Esophagus squamous epithelium (tissue), 5 donors: Measurements from ENCODE around the gene PUS1. TPM values are rescaled to one million over a fixed set of nuclear protein-coding genes. Genes with fewer than 3 reads are reported as not detected.

Experiments used
- DNase-seq: peaks from one replicate; lab custom pipeline; 2025; lab: John Stamatoyannopoulos, UW
- H3K27ac ChIP-seq, 4 donors: fragments of 200-600 bp; sonication (generic); one replicate each; pipeline ENCODE4 v1.5.1; 2016 to 2019; ENCODE audit warnings: mild to moderate bottlenecking in 1 of 4
- H3K27me3 ChIP-seq, 4 donors: fragments of 200-600 bp; sonication (generic); 1 replicate in 3 of 4; 2 replicates in 1 of 4; pipeline versions ENCODE4 v1.5.1 to v1.6.0; 2017 to 2021; ENCODE audit warnings: antibody characterized with exemption in 1 of 4
- H3K36me3 ChIP-seq, 3 donors: fragments of 200-600 bp; sonication (generic); one replicate each; pipeline ENCODE4 v1.5.1; 2016 to 2019
- H3K4me1 ChIP-seq, 3 donors: fragments of 200-600 bp; sonication (generic); one replicate each; pipeline ENCODE4 v1.5.1; 2017 to 2019
- H3K4me3 ChIP-seq, 4 donors: fragments of 200-600 bp; sonication (generic); 1 replicate in 3 of 4; 2 replicates in 1 of 4; pipeline ENCODE4 v1.5.1; 2016 to 2019; ENCODE audit warnings: mild to moderate bottlenecking in 2 of 4, moderate library complexity in 1 of 4
- H3K9me3 ChIP-seq, 3 donors: fragments of 200-600 bp; sonication (generic); one replicate each; pipeline ENCODE4 v1.5.1; 2016 to 2019
- POLR2A ChIP-seq, 4 donors: fragments of 450-650 bp; IDR thresholded peaks; one replicate each; pipeline ENCODE4 v1.6.1; 2017; ENCODE audit warnings: antibody characterized with exemption in 4 of 4, mild to moderate bottlenecking in 4 of 4, moderate library complexity in 3 of 4
- WGBS, 2 donors: methylation state at CpG; one replicate each; pipeline ENCODE4 v1.1.5; 2018; 5-methylcytosine and 5-hydroxymethylcytosine counted together
- intact Hi-C: fragments of 100-400 bp; cut with DNase I; formaldehyde crosslinking; loops from one replicate; pipeline ENCODE4 v1.15.0; 2022
- total RNA-seq, 4 donors: library from RNA; depleted of rRNA; stranded (reverse); fragments of >200 nt; gene quantifications; one replicate each; pipeline ENCODE4 v1.1.0, GENCODE V29; 2016
- TF ChIP-seq, protein P1 (sequence below), 6 experiments: fragments of 450-650 bp in 4 of 6; fragments of 200-600 bp in 2 of 6; sonication (generic) in 2 of 6; IDR thresholded peaks; one replicate each; pipeline ENCODE4 v1.5.1; 2016 to 2019; ENCODE audit warnings: antibody characterized with exemption in 6 of 6, mild to moderate bottlenecking in 4 of 6, moderate library complexity in 4 of 6
- donor health status: DM: yes; HTN: yes; CAD: no.

Gene PUS1
- total RNA-seq, 4 donors from 2014 or later, result 8.1 to 24.2 (median 19.8) TPM

DNA sequence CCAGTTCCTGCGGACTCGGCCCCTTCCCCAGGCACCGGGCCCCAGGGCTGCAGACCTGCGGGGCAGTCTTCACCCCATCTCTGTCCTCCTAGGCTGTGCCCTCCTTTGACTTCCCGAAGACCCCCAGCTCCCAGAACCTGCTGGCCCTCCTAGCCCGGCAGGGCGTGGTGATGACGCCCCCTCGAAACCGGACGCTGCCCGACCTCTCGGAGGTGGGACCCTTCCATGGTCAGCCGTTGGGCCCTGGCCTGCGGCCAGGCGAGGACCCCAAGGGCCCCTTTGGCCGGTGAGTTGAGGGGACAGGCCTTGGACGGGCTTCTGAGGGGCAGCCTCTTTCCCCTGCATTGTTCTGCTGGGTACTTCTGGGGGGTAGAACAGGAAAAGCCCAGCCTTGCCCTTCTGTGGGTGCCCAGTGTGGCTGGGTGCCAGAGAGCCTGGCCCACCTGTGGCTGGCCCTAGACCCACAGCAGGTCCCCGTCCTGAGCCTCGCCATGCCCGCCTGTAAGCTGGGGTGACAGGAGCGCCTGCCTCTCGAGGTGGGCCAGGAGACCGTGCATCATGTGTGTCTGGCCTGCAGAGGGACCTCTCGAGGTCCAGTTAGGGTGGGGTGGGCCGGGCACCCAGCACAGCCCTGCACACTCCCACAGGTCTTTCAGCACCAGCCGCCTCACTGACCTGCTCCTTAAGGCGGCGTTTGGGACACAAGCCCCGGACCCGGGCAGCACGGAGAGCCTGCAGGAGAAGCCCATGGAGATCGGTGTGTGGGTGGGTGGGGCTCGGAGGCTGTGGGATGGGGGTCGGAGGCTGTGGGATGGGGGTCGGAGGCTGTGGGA, 12.6 kb upstream of the PUS1 start:
- 87% methylated on average over 3 of the region's 36 CpGs; no CpG with 5 or more reads in 1 of the 2 donors for WGBS, 2 donors
- no peak for DNase-seq
- no peak overlapping the region for H3K27ac ChIP-seq

DNA sequence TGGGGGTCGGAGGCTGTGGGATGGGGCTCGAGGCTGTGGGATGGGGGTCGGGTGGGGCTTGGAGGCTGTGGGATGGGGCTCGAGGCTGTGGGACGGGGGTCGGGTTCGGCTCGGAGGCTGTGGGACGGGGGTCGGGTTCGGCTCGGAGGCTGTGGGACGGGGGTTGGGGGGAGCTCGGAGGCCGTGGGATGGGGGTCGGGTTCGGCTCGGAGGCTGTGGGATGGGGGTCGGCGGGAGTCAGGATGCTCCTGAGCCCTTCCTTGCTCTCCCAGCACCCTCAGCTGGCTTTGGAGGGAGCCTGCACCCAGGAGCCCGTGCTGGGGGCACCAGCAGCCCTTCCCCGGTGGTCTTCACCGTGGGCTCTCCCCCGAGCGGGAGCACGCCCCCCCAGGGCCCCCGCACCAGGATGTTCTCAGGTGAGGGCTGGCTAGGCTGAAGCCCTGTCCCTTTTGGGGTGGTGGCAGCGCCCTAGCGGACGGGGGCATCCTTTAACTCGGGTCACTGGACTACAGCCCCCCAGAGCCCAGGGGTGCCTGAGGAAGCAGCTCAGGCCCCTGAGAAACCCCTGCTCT, 11.9 kb upstream of the PUS1 start:
- Histone ChIP-seq H3K4me1 (peaks cover 0 to 18% (median 8%) of the 10 kb centered on the region in 3 donors), H3K4me3 (no peak overlapping the region), H3K27me3 (no peaks in the 10 kb centered on the region), H3K9me3 (no peaks in the 10 kb centered on the region), H3K27ac (no peak overlapping the region), H3K36me3 (peaks cover 44 to 95% (median 48%) of the 10 kb centered on the region in 3 donors)
- DNase-seq, result no peak
- WGBS, 2 donors, result 100% methylated on average over 1 of the region's 31 CpGs; no CpG with 5 or more reads in 1 of the 2 donors
- no peak for TF ChIP-seq POLR2A (IDR thresholded peaks at IDR 0.05)
- TF ChIP-seq, protein P1, sequence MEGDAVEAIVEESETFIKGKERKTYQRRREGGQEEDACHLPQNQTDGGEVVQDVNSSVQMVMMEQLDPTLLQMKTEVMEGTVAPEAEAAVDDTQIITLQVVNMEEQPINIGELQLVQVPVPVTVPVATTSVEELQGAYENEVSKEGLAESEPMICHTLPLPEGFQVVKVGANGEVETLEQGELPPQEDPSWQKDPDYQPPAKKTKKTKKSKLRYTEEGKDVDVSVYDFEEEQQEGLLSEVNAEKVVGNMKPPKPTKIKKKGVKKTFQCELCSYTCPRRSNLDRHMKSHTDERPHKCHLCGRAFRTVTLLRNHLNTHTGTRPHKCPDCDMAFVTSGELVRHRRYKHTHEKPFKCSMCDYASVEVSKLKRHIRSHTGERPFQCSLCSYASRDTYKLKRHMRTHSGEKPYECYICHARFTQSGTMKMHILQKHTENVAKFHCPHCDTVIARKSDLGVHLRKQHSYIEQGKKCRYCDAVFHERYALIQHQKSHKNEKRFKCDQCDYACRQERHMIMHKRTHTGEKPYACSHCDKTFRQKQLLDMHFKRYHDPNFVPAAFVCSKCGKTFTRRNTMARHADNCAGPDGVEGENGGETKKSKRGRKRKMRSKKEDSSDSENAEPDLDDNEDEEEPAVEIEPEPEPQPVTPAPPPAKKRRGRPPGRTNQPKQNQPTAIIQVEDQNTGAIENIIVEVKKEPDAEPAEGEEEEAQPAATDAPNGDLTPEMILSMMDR (IDR thresholded peaks at IDR 0.05), result no peak
- intact Hi-C loops, result no loop called here

More for the DNA sequence above, 12.6 kb upstream of the PUS1 start:
- no peaks in the 10 kb centered on the region for H3K27me3 ChIP-seq
- intact Hi-C loops, result no loop called here
- no peaks in the 10 kb centered on the region for H3K9me3 ChIP-seq
- H3K4me1 ChIP-seq, result peaks cover 0 to 17% (median 11%) of the 10 kb centered on the region in 3 donors
- peaks cover 43 to 95% (median 51%) of the 10 kb centered on the region in 3 donors for H3K36me3 ChIP-seq
- TF ChIP-seq, protein P1 (IDR thresholded peaks at IDR 0.05), result no peak
- no peak for TF ChIP-seq POLR2A (IDR thresholded peaks at IDR 0.05)
- H3K4me3 ChIP-seq, result no peak overlapping the region

DNA sequence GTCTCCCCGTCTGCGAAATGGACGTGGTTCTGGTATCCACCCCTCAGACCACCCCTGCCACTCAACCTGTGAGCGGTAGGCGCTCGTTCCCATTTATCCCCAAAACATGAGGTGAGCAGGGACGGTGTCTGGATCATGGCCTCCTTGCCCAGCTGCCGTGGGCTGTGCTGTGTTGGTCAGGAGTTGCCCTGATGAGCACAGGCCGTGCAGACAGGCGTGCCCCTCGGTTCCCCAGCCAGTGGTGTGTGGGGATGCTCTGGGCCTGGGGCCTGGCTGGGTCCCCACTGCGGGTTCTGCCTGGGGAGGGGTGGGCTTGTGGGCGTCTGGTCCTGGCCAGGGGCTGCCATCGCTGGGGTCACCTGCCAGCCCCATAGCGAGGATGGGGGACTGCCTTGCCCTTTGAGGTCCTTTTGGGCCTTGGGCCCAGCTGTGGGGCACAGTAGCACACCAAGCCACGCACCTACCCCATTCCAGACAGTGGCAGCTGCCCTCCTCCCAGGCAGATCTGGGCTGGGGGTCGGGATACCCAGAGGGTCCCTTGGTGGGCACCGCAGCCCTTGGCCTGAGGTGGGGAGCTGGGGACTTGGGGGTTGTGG, 11.3 kb upstream of the PUS1 start:
- peaks cover 46 to 95% (median 48%) of the 10 kb centered on the region in 3 donors for H3K36me3 ChIP-seq
- H3K27me3 ChIP-seq, result no peaks in the 10 kb centered on the region
- H3K27ac ChIP-seq, result no peak overlapping the region
- intact Hi-C loops, result no loop called here
- no peaks in the 10 kb centered on the region for H3K9me3 ChIP-seq
- H3K4me1 ChIP-seq, result peaks cover 0 to 16% (median 2%) of the 10 kb centered on the region in 3 donors
- no peak for TF ChIP-seq POLR2A (IDR thresholded peaks at IDR 0.05)
- TF ChIP-seq, protein P1 (IDR thresholded peaks at IDR 0.05), result no peak
- DNase-seq, result no peak
- H3K4me3 ChIP-seq, result no peak overlapping the region
- 100% methylated on average over 2 of the region's 18 CpGs; no CpG with 5 or more reads in 1 of the 2 donors for WGBS, 2 donors

DNA sequence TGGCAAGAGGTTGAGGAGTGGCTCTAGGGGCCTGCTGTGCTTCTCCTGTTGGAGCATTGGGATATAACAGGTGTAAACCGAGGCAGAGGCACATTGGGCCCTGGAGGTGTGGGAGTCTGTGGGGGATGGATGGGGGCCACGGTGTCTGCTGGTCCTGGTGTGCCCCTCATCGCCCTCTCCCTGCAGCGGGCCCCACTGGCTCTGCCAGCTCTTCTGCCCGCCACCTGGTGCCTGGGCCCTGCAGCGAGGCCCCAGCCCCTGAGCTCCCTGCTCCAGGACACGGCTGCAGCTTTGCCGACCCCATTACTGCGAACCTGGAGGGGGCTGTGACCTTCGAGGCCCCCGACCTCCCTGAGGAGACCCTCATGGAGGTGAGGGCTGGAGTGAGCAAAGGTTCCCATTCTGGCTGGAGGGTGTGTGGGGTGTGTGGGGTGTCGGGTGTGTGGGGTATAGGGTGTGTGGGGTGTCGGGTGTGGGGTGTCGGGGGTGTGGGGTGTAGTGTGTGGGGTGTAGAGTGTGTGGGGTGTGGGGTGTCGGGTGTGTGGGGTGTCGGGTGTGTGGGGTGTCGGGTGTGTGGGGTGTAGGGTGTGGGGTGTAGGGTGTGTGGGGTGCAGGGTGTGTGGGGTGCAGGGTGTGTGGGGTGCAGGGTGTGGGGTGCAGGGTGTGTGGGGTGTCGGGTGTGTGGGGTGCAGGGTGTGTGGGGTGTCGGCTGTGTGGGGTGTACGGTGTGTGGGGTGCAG, 10.6 kb upstream of the PUS1 start:
- 75 to 90% methylated on average over 2 to 4 of the region's 20 CpGs for WGBS, 2 donors
- peaks cover 0 to 14% (median 0%) of the 10 kb centered on the region in 3 donors for H3K4me1 ChIP-seq
- H3K27ac ChIP-seq, result no peak overlapping the region
- H3K9me3 ChIP-seq, result no peaks in the 10 kb centered on the region
- no peak for TF ChIP-seq POLR2A (IDR thresholded peaks at IDR 0.05)
- TF ChIP-seq, protein P1 (IDR thresholded peaks at IDR 0.05), result no peak
- DNase-seq, result no peak
- intact Hi-C loops, result no loop called here
- no peak overlapping the region for H3K4me3 ChIP-seq
- no peaks in the 10 kb centered on the region for H3K27me3 ChIP-seq
- H3K36me3 ChIP-seq, result peaks cover 46 to 94% (median 48%) of the 10 kb centered on the region in 3 donors
